Activated gamma-delta T cell treated with anti-CD3 and anti-CD28 coated beads, Interleukin-2, amount 50 U/mL, for 16 hours (primary cell): ENCODE measurements around the gene OR2L3.
"Not testable (repeated sequence)": the region's sequence is repeated elsewhere in the genome, so short reads cannot be mapped to it uniquely, and the experiment has no call there.

Source experiments
- DNase-seq: peaks from one replicate; pipeline ENCODE4 v3.0.0-alpha.2; 2020; ENCODE audit warnings: low read depth

The OR2L3 gene, protein sequence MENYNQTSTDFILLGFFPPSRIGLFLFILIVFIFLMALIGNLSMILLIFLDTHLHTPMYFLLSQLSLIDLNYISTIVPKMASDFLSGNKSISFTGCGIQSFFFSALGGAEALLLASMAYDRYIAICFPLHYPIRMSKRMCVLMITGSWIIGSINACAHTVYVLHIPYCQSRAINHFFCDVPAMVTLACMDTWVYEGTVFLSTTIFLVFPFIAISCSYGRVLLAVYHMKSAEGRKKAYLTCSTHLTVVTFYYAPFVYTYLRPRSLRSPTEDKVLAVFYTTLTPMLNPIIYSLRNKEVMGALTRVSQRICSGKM

DNA sequence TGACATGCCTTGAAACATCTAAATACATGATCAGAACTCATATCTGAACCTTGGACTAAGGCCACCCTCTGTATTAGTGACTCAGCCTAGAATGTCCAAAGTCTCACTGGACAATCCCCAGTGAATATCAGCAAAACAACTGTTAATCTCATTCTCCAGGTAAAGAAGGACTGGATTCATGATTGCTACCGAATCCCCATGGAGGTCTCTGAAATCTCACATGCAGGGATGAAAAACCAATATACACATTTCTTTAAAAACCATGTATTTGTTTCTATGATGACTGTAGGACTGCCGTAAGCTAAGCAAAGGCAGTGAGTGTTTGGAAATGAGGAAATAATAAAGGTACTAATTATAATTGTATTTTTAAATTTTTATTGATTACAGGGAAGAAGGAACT is at the start of gene OR2L3:
Gene OR2L3, plus strand, starts transcription at position 301 of the 400 bp plus-strand sequence. CDS start 13,846 bp downstream, outside the sequence.
- DNase-seq: no peak

DNA sequence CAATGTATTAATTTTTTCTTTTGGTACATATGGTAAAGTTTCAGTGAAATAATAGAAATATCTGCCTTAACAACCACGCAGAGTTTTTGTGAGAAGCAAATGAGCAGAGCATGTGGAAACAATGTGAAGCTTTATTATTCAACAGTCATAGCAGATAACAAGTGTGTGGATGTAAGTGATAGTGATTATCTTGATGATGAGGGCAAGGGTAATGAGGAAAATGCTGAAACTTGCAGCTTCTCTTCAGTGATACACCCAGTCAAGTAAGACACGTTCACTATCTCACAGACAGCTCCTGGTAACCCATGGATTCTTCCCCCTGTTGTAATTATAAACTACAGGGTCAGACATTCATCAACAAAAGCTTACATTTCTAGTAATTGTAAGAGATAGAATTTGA is 47.8 kb upstream of the OR2L3 start:
- DNase-seq: no peak

DNA sequence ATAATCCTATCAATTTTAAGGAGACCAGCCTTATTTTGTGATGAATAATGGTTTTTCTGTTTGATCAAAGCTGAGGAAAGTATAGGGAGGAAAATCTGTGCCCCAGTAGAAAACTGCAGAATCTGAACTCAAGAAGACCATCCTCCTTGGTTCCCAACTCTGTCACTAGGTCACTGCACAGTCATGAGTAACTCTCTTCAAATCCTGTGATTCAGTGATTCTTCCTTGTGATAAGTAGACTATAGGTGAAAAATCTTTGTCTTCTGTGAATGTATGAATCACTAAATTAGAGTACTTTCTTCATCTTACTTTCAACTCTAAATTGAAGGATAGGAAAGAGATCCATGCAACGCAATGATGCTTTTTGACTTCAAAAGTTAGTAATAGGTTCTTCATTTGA is 46.5 kb upstream of the OR2L3 start:
- DNase-seq: no peak

DNA sequence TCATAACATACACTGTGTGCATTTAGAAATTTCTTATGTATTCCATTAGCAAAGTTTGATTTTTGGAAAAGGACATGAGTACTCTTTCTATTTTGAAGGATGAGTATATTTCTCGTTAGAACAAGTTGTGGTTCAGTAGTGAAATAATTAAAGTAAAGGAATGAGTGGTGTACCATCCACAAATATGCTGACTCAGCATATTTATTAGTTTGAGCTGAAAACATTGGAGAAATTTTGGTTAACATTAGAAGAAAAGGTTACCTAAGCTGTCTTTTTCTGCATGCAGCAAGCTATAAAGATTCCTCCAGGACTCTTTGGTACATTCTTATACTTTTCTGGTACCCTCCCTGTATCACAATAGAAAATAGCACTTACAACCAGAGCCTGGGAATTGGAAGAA is 38.9 kb upstream of the OR2L3 start:
- DNase-seq: no peak

DNA sequence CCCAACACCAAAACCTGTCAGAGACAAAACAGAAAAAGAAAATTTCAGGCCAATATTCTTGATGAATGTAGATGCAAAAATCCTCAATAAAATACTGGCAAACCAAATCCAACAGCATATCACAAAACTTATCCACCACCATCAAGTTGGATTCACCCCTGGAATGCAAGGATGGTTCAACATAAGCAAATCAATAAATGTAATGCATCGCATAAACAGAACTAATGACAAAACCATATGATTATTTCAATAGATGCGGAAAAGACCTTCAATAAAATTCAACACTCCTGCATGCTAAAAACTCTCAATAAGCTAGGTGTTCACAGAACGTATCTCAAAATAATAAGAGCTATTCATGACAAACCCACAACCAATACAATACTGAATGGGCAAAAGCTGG is 37.0 kb upstream of the OR2L3 start:
- no peak for DNase-seq

DNA sequence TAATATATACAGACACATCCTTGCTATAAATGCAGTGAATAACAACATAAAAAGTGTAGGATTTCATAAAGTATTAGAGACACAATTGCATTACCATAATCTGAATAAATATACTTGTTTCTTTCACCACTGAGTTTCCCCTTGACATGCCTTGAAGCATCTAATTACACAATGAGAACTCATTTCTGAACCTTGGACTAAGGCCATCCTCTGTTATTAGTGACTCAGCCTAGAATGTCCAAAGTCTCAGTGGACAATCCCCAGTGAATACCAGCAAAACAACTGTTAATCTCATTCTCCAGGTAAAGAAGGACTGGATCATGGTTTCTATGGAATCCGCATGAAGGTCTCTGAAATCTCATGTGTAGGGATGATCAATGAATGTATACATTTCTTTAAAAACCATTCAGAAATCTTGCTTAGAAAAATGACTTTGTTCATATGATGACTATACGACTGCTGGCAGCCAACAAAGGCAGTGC is 33.4 kb upstream of the OR2L3 start, which contains the start of gene OR2L5:
Gene OR2L5, plus strand, starts transcription at position 432 of the 482 bp plus-strand sequence. CDS start 8,288 bp downstream, outside the sequence.
- DNase-seq: no peak

DNA sequence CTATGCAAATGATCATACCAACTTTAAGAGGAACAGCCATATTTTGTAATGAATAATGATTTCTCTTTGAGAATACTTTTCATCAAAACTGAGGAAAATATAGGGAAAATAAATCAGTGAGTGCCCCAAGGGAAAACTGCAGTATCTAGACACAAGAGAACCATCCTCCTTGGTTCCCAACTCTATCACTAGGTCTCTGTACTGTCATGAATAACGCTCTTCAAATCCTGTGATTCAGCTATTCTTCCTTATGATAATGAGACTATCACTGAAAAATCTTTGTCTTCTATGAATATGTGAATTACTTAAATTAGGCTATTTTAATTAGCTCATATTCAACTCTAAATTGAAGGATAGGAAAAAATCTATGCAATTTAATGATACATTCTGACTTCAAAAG is 30.8 kb upstream of the OR2L3 start:
- DNase-seq: no peak

DNA sequence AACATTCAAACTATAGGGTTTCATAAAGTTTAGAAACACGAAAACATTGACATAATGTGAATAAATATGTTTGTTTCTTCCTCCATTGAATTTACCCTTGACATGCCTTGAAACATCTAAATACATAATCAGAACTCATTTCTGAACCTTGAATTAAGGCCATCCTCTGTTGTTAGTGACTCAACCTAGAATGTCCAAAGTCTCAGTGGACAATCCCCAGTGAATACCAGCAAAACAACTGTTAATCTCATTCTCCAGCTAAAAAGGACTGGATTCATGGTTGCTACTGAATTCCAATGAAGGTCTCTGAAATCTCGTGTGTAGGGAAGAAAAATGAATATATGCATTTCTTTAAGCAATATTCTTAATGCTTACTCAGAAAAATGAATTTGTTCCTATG is 16.9 kb upstream of the OR2L3 start, which contains the start of gene OR2L2:
Gene OR2L2, plus strand, starts transcription at position 301 of the 400 bp plus-strand sequence. CDS start 8,198 bp downstream, outside the sequence.
- no peak for DNase-seq

DNA sequence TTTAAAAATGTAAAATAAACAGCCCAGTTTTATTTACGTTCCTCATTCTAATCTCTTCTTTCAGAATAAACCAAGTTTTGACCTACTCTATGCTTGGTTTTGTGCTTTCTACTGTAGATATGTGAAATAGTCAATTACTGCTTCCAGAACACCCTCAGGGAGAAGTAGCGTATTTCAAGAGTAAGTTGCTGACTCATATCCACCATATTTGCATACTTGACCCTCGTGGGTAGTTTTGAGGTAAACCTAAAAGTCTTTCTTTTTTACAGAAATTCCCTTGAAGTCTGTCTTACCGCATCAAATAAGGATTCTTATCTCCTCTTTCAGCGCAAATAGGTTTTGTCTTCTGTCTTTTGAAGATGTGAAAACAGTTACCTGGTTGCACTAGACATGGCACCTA is 1.4 kb upstream of the OR2L3 start:
- no peak for DNase-seq

DNA sequence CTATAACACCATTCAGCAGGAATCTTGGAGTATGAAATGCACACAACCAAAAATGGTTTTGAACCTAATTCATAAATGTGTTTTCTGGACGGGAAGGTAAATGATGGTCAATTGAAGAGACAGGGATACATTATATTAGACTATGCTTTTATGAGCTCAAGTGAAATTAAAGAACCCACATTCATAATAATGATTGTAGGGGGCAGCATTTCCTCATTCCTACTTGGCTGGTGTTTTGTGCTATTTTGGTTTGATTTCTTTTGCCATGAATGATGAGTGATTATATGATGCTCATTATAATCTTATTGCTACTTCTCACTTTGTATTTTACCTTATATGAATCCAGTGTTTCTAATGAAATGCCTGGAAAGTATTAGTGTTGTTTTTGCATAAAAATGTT is 372 bp downstream of the OR2L3 start:
- DNase-seq: no peak

DNA sequence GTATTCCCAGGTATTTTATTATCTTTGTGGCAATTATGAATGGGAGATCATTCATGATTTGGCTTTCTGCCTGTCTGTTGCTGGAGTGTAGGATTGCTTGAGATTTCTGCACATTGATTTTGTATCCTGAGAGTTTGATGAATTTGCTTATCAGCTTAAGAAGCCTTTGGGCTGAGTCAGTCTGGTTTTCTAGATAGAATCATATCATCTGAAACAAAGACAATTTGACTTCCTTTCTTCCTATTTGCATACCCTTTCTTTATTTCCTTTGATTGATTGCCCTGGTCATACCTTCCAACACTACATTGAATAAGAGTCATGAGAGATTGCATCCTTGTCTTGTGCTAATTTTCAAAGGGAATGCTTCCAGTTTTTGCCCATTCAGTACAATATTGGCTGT is 8.0 kb downstream of the OR2L3 start:
- DNase-seq: no peak

DNA sequence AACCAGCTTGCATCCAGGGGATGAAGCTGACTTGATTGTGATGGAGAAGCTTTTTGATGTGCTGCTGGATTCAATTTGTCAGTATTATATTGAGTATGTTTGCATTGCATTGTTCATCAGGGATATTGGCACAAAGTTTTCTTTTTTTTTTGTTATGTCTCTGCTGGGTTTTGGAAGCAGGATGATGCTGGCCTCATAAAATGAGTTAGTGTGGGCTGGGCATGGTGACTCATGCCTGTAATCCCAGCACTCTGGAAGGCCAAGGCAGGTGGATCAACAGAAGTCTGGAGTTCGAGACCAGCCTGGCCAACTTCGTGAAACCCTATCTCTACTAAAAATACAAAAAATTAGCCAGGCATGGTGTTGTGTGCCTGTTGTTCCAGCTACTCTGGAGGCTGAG is 8.6 kb downstream of the OR2L3 start:
- DNase-seq: no peak

DNA sequence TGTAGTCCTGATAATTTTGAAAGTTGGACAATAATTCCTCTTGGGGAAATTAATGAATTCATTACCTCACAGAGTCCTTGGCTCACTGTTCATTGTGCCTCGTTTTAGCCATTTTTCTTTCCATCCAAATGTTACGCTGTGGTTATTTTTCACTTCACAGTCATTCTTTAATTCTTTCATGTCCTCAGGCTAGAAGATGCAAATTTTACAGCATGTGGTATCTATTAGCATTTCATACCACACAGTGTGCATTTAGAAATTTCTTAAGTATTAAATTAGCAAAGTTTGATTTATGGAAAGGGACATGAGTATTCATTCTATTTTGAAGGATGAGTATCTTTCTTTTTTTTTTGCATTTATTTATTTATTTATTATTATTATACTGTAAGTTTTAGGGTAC is 18.4 kb downstream of the OR2L3 start:
- DNase-seq: no peak

DNA sequence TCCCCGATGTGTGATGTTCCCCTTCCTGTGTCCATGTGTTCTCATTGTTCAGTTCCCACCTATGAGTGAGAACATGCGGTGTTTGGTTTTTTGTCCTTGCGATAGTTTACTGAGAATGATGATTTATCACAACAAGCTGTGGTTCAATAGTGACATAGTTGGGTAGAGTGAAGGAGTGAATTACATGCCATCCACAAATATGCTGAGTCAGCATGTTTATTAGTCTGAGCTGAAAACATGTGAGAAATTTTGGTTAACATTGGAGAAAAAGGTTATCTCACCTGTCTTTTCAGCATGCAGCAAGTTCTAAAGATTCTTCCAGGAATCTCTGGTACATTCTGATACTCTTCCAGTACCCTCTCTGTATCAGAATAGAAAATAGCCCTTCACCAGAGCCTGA is 19.0 kb downstream of the OR2L3 start:
- no peak for DNase-seq

DNA sequence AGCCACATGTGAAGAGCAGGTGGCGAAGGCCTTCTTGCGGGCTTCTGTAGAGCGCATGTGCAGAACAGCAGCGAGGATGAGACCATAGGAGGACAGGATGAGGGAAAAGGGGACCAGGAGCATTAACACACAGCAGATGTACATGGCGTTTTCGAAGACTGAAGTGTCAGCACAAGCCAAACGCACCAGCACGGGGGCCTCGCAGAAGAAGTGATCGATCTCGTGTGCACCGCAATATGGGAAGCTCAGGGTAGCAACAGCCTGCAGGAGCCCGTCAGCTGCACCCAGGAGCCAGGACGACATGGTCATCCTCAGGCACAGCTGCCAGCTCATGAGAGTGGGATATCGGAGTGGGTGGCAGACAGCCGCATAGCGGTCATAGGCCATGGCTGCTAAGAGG is 37.2 kb downstream of the OR2L3 start:
- DNase-seq: not testable (repeated sequence)

DNA sequence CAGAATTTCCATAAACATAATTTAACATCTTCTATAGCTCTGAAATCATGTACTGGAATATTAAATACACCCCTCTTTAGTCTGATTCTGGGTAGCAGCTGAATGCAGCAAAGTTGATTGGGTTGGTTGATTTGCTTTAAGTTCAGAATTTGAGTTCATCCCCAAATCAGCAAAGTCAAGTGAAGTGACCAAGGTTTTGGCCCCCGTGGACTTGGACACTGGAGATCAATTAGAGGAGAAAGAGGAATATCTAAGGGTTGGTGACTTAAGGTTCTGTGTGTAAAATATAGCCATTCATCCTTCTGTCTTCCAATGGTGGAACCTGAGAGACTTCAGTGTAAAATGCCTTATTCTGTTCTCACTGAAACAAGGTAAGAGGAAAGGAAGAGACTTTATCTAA is 48.2 kb downstream of the OR2L3 start, which contains the start of gene OR2L13:
Gene OR2L13, plus strand, starts transcription at position 301 of the 400 bp plus-strand sequence. CDS start 4,192 bp downstream, outside the sequence.
- no peak for DNase-seq

DNA sequence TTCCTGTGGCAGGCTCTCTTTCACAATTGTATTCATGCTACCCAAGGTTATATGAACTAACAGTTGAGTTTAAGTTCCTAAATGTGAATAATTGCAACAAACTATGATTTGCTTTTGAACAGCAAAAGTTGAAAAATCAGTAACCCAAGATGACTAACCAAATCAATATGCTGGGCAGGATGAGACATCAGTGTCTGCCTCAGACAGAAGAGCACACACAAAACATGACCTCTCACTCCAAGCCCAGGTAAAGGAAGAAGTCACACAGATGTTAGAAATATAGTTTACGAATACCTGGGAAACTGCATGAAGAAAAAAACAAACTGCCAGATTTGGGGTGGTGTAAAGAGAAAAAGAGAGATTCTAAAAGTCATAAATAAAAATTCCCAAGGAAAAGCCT is 51.9 kb downstream of the OR2L3 start:
- no peak for DNase-seq

DNA sequence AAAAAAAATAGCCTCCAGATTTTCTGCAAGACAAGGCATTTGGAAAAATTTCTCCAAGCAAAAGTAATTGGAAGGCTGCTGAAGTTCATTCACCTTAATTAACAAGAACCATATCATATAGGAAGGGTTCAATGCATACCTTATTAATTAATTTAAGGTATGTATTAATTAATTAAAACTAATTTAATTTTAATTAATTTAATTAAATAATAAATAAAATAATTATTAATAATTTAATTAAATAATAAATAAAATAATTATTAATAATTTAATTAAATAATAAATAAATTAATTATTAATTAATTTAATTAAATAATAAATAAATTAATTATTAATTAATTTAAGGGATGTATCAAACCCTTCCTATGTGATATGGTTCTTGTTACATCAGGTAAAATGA is 56.2 kb downstream of the OR2L3 start:
- no peak for DNase-seq

DNA sequence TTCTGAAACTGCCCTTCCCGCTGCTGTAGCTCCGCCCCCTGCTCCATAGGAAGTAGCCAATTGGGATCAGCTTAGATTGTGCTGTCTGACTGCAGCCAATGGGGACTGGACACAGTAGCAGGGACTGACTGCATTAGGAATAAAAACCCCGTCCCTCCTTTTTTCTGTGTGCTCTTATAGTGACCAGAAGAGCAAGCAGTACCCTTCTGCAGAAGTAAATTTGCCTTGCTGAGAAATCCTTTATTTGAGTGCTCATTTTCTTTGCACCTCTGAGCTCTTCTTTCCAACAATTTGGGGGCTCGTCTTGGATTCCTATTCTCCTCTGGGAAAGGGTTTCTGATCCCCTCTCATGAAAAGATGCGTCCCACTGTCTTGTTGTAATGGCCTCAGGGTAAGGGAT is 64.5 kb downstream of the OR2L3 start:
- DNase-seq: no peak
